T-cell (primary cell): ENCODE results near the gene TLDC2. TPM values are rescaled to one million over a fixed set of nuclear protein-coding genes. Genes with fewer than 3 reads are reported as not detected.
A peak's percentile ranks its signal among the peaks of the same experiment; 100 is the strongest.

Source experiments
- ATAC-seq, 4 experiments: fragments of 200-7000 bp in 3 of 4; fragments of 150-1000 bp in 1 of 4; cut with Tn5 transposase; replicated peaks in 1 of 4; 1 replicate in 3 of 4; 2 replicates in 1 of 4; pipeline ENCODE4 v1.10.0; 2021; ENCODE audit warnings: moderate library complexity in 3 of 4, mild to moderate bottlenecking in 2 of 4, moderate number of reproducible peaks in 1 of 4
- CTCF ChIA-PET, 2 donors: fragments of 300-600 bp; sonication (Branson Sonifier 250); formaldehyde crosslinking; loops; one replicate each; lab custom pipeline; 2022; ENCODE audit warnings: antibody characterized with exemption in 2 of 2; lab: Charles Lee
- POLR2A ChIA-PET, 2 donors: fragments of 300-600 bp; sonication (Branson Sonifier 250); formaldehyde crosslinking; loops; one replicate each; lab custom pipeline; 2022; ENCODE audit warnings: antibody characterized with exemption in 2 of 2; lab: Charles Lee
- DNase-seq, 35 experiments: peaks; one replicate each; pipeline versions ENCODE4 v3.0.0 to v3.0.0-alpha.2; 2013 to 2023
- H3K27ac ChIP-seq: one replicate; pipeline ENCODE4 v1.5.1; 2013; ENCODE audit warnings: low read length
- H3K27me3 ChIP-seq, 2 experiments: replicated peaks in 1 of 2; 1 replicate in 1 of 2; 2 replicates in 1 of 2; pipeline versions ENCODE4 v1.6.1 to v1.7.0; 2013; ENCODE audit warnings: low read length in 1 of 2, mixed read lengths in 1 of 2; ENCODE audit not compliant: control insufficient read depth in 2 of 2, insufficient read depth in 2 of 2; ENCODE audit errors: extremely low read depth in 1 of 2
- H3K36me3 ChIP-seq, 2 donors: 1 replicate in 1 of 2; 2 replicates in 1 of 2; pipeline versions ENCODE4 v1.6.1 to v1.7.0; 2013; ENCODE audit warnings: low read length in 1 of 2; ENCODE audit not compliant: control insufficient read depth in 2 of 2, insufficient read depth in 1 of 2; ENCODE audit errors: extremely low read depth in 1 of 2
- H3K4me1 ChIP-seq, 2 experiments: 1 replicate in 1 of 2; 2 replicates in 1 of 2; pipeline versions ENCODE4 v1.6.1 to v1.7.0; 2013; ENCODE audit warnings: low read length in 2 of 2, mixed read lengths in 1 of 2; ENCODE audit not compliant: insufficient read depth in 2 of 2, control insufficient read depth in 1 of 2; ENCODE audit errors: extremely low read depth in 1 of 2
- H3K4me3 ChIP-seq, 2 donors: 1 replicate in 1 of 2; 2 replicates in 1 of 2; pipeline versions ENCODE4 v1.5.1 to v1.7.0; 2013; ENCODE audit warnings: mild to moderate bottlenecking in 2 of 2, low read length in 1 of 2, moderate library complexity in 1 of 2; ENCODE audit not compliant: control insufficient read depth in 1 of 2; ENCODE audit errors: extremely low read depth in 1 of 2
- H3K9me3 ChIP-seq: 2 replicates; pipeline ENCODE4 v1.7.0; 2013
- H3K27ac Mint-ChIP-seq, 2 donors: one replicate each; pipeline ENCODE4 v1.8.0; 2020 to 2021; ENCODE audit warnings: mild to moderate bottlenecking in 2 of 2, mixed read lengths in 2 of 2
- H3K27me3 Mint-ChIP-seq, 2 donors: one replicate each; pipeline ENCODE4 v1.8.0; 2021 to 2022; ENCODE audit warnings: mixed read lengths in 2 of 2
- H3K36me3 Mint-ChIP-seq: one replicate; pipeline ENCODE4 v1.8.0; 2021; ENCODE audit warnings: mixed read lengths
- H3K4me1 Mint-ChIP-seq, 3 donors: one replicate each; pipeline ENCODE4 v1.8.0; 2020 to 2022; ENCODE audit warnings: mixed read lengths in 3 of 3, mild to moderate bottlenecking in 1 of 3
- H3K4me3 Mint-ChIP-seq, 3 donors: one replicate each; pipeline ENCODE4 v1.8.0; 2020 to 2022; ENCODE audit warnings: mild to moderate bottlenecking in 3 of 3, mixed read lengths in 3 of 3, moderate library complexity in 3 of 3
- H3K9me3 Mint-ChIP-seq, 3 donors: one replicate each; pipeline ENCODE4 v1.8.0; 2020 to 2022; ENCODE audit warnings: mixed read lengths in 3 of 3
- WGBS: methylation state at CpG from one replicate; pipeline ENCODE4 v1.1.5; 2013; ENCODE audit warnings: missing lambda C conversion rate; ENCODE audit not compliant: insufficient coverage; 5-methylcytosine and 5-hydroxymethylcytosine counted together
- total RNA-seq, 35 experiments: library from RNA in 6 of 35; stranded (reverse) in 6 of 35; fragments of 120-200 nt in 1 of 35; gene quantifications; one replicate each; pipeline versions ENCODE4 v1.2.1 to v1.2.4 and lab custom pipeline; 2013 to 2026

TLDC2 gene
- total RNA-seq, 5 donors from 2014 or later (not counting 1 experiment from before 2014, with no cell fraction given): 0.33 TPM; not detected in 4

GRCh38 chr20:36881888-36882287, 6.0 kb downstream of the TLDC2 start:
- WGBS: no CpG with 5 or more reads among the region's 4 CpGs
- peak in 1 of 4 experiments; percentile 12 for ATAC-seq
- Histone ChIP-seq H3K27me3 (peaks cover 0 to 3% of the 10 kb centered on the region in 2 experiments), H3K4me1 (peaks cover 0 to 4% of the 10 kb centered on the region in 2 experiments), H3K9me3 (no peaks in the 10 kb centered on the region), H3K27ac (no peak overlapping the region), H3K4me3 (no peak overlapping the region), H3K36me3 (peaks cover 0 to 4% of the 10 kb centered on the region in 2 donors)
- Mint-ChIP-seq H3K36me3 (no peaks in the 10 kb centered on the region), H3K27me3 (no peaks in the 10 kb centered on the region), H3K9me3 (no peaks in the 10 kb centered on the region), H3K4me1 (peaks cover 4 to 8% (median 6%) of the 10 kb centered on the region in 3 donors), H3K4me3 (no peak overlapping the region), H3K27ac (no peak overlapping the region)
- POLR2A ChIA-PET: no interaction called here
- DNase-seq: no peak
- CTCF ChIA-PET: interaction anchor here in 1 of 2 donors (0.5 to 0.6 kb wide), 2 partner anchors 72 to 263 kb away, joined by 3 to 4 read pairs; no protein-coding TSS in a partner anchor

GRCh38 chr20:36883977-36884535, 8.1 kb downstream of the TLDC2 start:
- H3K4me3 ChIP-seq: no peak overlapping the region
- no peaks in the 10 kb centered on the region for H3K9me3 ChIP-seq
- no peaks in the 10 kb centered on the region for H3K9me3 Mint-ChIP-seq
- H3K27me3 Mint-ChIP-seq: no peaks in the 10 kb centered on the region
- no peaks in the 10 kb centered on the region for H3K36me3 Mint-ChIP-seq
- CTCF ChIA-PET: interaction anchor here in 1 of 2 donors (0.6 kb wide), 1 partner anchor 193 kb away, joined by 5 read pairs; no protein-coding TSS in a partner anchor
- POLR2A ChIA-PET: interaction anchor here in 1 of 2 donors (0.6 kb wide), 1 partner anchor 1218 kb away, joined by 4 read pairs; no protein-coding TSS in a partner anchor
- 91% methylated on average over 4 of the region's 6 CpGs for WGBS
- peak overlapping the region in 1 of 3 donors; percentile 21 for H3K4me3 Mint-ChIP-seq
- H3K27ac Mint-ChIP-seq: no peak overlapping the region
- H3K27me3 ChIP-seq: no peaks in the 10 kb centered on the region
- DNase-seq: no peak
- H3K36me3 ChIP-seq: peaks cover 0 to 2% of the 10 kb centered on the region in 2 donors
- ATAC-seq: no peak
- peaks cover 0 to 9% of the 10 kb centered on the region in 2 experiments for H3K4me1 ChIP-seq
- peaks cover 12 to 19% (median 13%) of the 10 kb centered on the region in 3 donors for H3K4me1 Mint-ChIP-seq
- no peak overlapping the region for H3K27ac ChIP-seq

GRCh38 chr20:36885356-36885755, 9.4 kb downstream of the TLDC2 start:
- Histone ChIP-seq H3K4me1 (peaks cover 0 to 9% of the 10 kb centered on the region in 2 experiments), H3K9me3 (no peaks in the 10 kb centered on the region), H3K36me3 (peaks cover 0 to 12% of the 10 kb centered on the region in 2 donors), H3K27ac (no peak overlapping the region), H3K4me3 (no peak overlapping the region), H3K27me3 (no peaks in the 10 kb centered on the region)
- Mint-ChIP-seq H3K27me3 (no peaks in the 10 kb centered on the region), H3K27ac (peak overlapping the region in 1 of 2 donors; percentile 74), H3K9me3 (no peaks in the 10 kb centered on the region), H3K4me3 (no peak overlapping the region), H3K36me3 (peaks cover 8% of the 10 kb centered on the region), H3K4me1 (peaks cover 12 to 19% (median 13%) of the 10 kb centered on the region in 3 donors)
- ATAC-seq (no peak), DNase-seq (no peak)
- ChIA-PET POLR2A (interaction anchor here in 1 of 2 donors (0.6 to 0.7 kb wide), 2 partner anchors 17 to 276 kb away, joined by 3 to 9 read pairs; no protein-coding TSS in a partner anchor), CTCF (interaction anchor here in 1 of 2 donors (0.7 kb wide), 1 partner anchor 398 kb away, joined by 8 read pairs; no protein-coding TSS in a partner anchor)
- WGBS: 89% methylated on average over 4 of the region's 8 CpGs

- POLR2A ChIA-PET: interaction anchor here in 1 of 2 donors (0.6 kb wide), 2 partner anchors 300 to 900 kb away, joined by 4 to 5 read pairs; no protein-coding TSS in a partner anchor
- H3K4me1 Mint-ChIP-seq: peaks cover 12 to 19% (median 14%) of the 10 kb centered on the region in 3 donors
- peak; percentile 78 to 88 (median 84) for ATAC-seq
- peak overlapping the region; percentile 65 to 75 for H3K27ac Mint-ChIP-seq
- Histone ChIP-seq H3K9me3 (no peaks in the 10 kb centered on the region), H3K27me3 (no peaks in the 10 kb centered on the region), H3K27ac (peak overlapping the region; percentile 42), H3K4me1 (peaks cover 0 to 9% of the 10 kb centered on the region in 2 experiments), H3K36me3 (peaks cover 5 to 26% of the 10 kb centered on the region in 2 donors), H3K4me3 (no peak overlapping the region)
- 14% methylated on average over 8 of the region's 24 CpGs for WGBS
- H3K27me3 Mint-ChIP-seq: no peaks in the 10 kb centered on the region
- peak overlapping the region in 2 of 3 donors; percentile 20 to 21 for H3K4me3 Mint-ChIP-seq
- CTCF ChIA-PET: interaction anchor here in 1 of 2 donors (1.0 kb wide), 1 partner anchor 51 kb away, joined by 4 read pairs; no protein-coding TSS in a partner anchor
- no peaks in the 10 kb centered on the region for H3K9me3 Mint-ChIP-seq
- H3K36me3 Mint-ChIP-seq: peaks cover 15% of the 10 kb centered on the region
- DNase-seq: peak; percentile 38 to 85 (median 69)
Observed at GRCh38 chr20:36886859-36887751, 11.2 kb downstream of the TLDC2 start.

- ATAC-seq: no peak
- 69% methylated on average over 6 of the region's 6 CpGs for WGBS
- Histone ChIP-seq H3K4me1 (peaks cover 0 to 9% of the 10 kb centered on the region in 2 experiments), H3K4me3 (no peak overlapping the region), H3K36me3 (peaks cover 5 to 32% of the 10 kb centered on the region in 2 donors), H3K9me3 (no peaks in the 10 kb centered on the region), H3K27ac (peak overlapping the region; percentile 42), H3K27me3 (no peaks in the 10 kb centered on the region)
- Mint-ChIP-seq H3K27me3 (no peaks in the 10 kb centered on the region), H3K27ac (peak overlapping the region; percentile 52 to 65), H3K9me3 (no peaks in the 10 kb centered on the region), H3K4me3 (no peak overlapping the region), H3K36me3 (peaks cover 19% of the 10 kb centered on the region), H3K4me1 (peaks cover 12 to 19% (median 17%) of the 10 kb centered on the region in 3 donors)
- ChIA-PET CTCF (no interaction called here), POLR2A (interaction anchor here in 1 of 2 donors (0.6 kb wide), 1 partner anchor 900 kb away, joined by 4 read pairs; no protein-coding TSS in a partner anchor)
- DNase-seq: no peak
Observed at GRCh38 chr20:36887752-36888090, 11.8 kb downstream of the TLDC2 start.
